ENCODE data around the gene SOD1.
"Not testable (repeated sequence)": the region's sequence is repeated elsewhere in the genome, so short reads cannot be mapped to it uniquely, and the experiment has no call there.

Gene SOD1

GRCh38 chr21:31636874-31637273 is 22.6 kb upstream of the SOD1 start:
- TF ChIP-seq CTCF (conservative IDR thresholded peaks at IDR 0.05; ENCODE audit: low read depth, low read length), result no peak
- no peak for DNase-seq (ENCODE audit: low read depth)
- no peak overlapping the region for H3K4me3 ChIP-seq (ENCODE audit: low read depth, low read length)

- no peak overlapping the region for H3K4me3 ChIP-seq (ENCODE audit: low read depth, low read length)
- no peak for TF ChIP-seq CTCF (conservative IDR thresholded peaks at IDR 0.05; ENCODE audit: low read depth, low read length)
- DNase-seq (ENCODE audit: low read depth), result no peak
Measured at GRCh38 chr21:31641416-31641922, 18.0 kb upstream of the SOD1 start.

- DNase-seq (ENCODE audit: low read depth), result no peak
- no peak overlapping the region for H3K4me3 ChIP-seq (ENCODE audit: low read depth, low read length)
- TF ChIP-seq CTCF (conservative IDR thresholded peaks at IDR 0.05; ENCODE audit: low read depth, low read length), result no peak
Measured at GRCh38 chr21:31644643-31645042, 14.8 kb upstream of the SOD1 start.

- TF ChIP-seq CTCF (conservative IDR thresholded peaks at IDR 0.05; ENCODE audit: low read depth, low read length), result no peak
- H3K4me3 ChIP-seq (ENCODE audit: low read depth, low read length), result no peak overlapping the region
- DNase-seq (ENCODE audit: low read depth), result no peak
Measured at GRCh38 chr21:31647650-31648049, 11.8 kb upstream of the SOD1 start.

- no peak overlapping the region for H3K4me3 ChIP-seq (ENCODE audit: low read depth, low read length)
- DNase-seq (ENCODE audit: low read depth), result no peak
- no peak for TF ChIP-seq CTCF (conservative IDR thresholded peaks at IDR 0.05; ENCODE audit: low read depth, low read length)
Measured at GRCh38 chr21:31650930-31651329, 8.6 kb upstream of the SOD1 start.

GRCh38 chr21:31651491-31651890 is 8.0 kb upstream of the SOD1 start:
- not testable (repeated sequence) for H3K4me3 ChIP-seq (ENCODE audit: low read depth, low read length); DNase-seq (ENCODE audit: low read depth)

- H3K4me3 ChIP-seq (ENCODE audit: low read depth, low read length), result no peak overlapping the region
- TF ChIP-seq CTCF (conservative IDR thresholded peaks at IDR 0.05; ENCODE audit: low read depth, low read length), result no peak
- DNase-seq (ENCODE audit: low read depth), result no peak
Measured at GRCh38 chr21:31654340-31654739, 5.2 kb upstream of the SOD1 start.

- H3K4me3 ChIP-seq (ENCODE audit: low read depth, low read length); DNase-seq (ENCODE audit: low read depth): not testable (repeated sequence)
Measured at GRCh38 chr21:31654821-31655580, 4.5 kb upstream of the SOD1 start.

All from choroid plexus epithelial cell (primary cell).